HepG2 (cell line): Measurements from ENCODE around the gene WIPF2. TPM values are rescaled to one million over a fixed set of nuclear protein-coding genes. Genes with fewer than 3 reads are reported as not detected.

Experiments
- ARNTL ChIP-seq: sonication (generic); formaldehyde crosslinking; IDR thresholded peaks from 2 replicates; pipeline ENCODE4 v1.4.0; 2020; ENCODE audit warnings: mild to moderate bottlenecking, missing genetic modification reagents
- BCL6 ChIP-seq: IDR thresholded peaks from 2 replicates; pipeline ENCODE4 v1.6.1; 2016; ENCODE audit warnings: missing genetic modification reagents, missing compliant biosample characterization
- CREM ChIP-seq, 2 experiments: sonication (generic) in 1 of 2; formaldehyde crosslinking in 1 of 2; IDR thresholded peaks; 2 replicates each; pipeline versions ENCODE4 v1.4.0 to v1.6.1; 2016 to 2020; ENCODE audit warnings: antibody characterized with exemption in 1 of 2, mild to moderate bottlenecking in 1 of 2, missing genetic modification reagents in 1 of 2
- DMAP1 ChIP-seq: IDR thresholded peaks from 2 replicates; pipeline ENCODE4 v1.6.1; 2016
- GPN1 ChIP-seq: sonication (generic); formaldehyde crosslinking; IDR thresholded peaks from 2 replicates; pipeline ENCODE4 v1.5.1; 2020; ENCODE audit warnings: missing genetic modification reagents, borderline replicate concordance
- HOXA3 ChIP-seq: sonication (generic); formaldehyde crosslinking; IDR thresholded peaks from 2 replicates; pipeline ENCODE4 v1.5.0; 2020; ENCODE audit warnings: missing genetic modification reagents
- KDM2A ChIP-seq: sonication (generic); formaldehyde crosslinking; IDR thresholded peaks from 2 replicates; pipeline ENCODE4 v1.4.0; 2020; ENCODE audit warnings: low read depth, missing genetic modification reagents, borderline replicate concordance
- NRL ChIP-seq: sonication (generic); formaldehyde crosslinking; IDR thresholded peaks from 2 replicates; pipeline ENCODE4 v1.5.0; 2020; ENCODE audit warnings: missing genetic modification reagents, mild to moderate bottlenecking, moderate library complexity, borderline replicate concordance
- PRPF4 ChIP-seq: fragments of 200-400 bp; formaldehyde crosslinking; IDR thresholded peaks from 2 replicates; pipeline ENCODE4 v1.6.1; 2016; ENCODE audit warnings: low read length, low read depth; ENCODE audit not compliant: poor library complexity, severe bottlenecking
- RAD21 ChIP-seq: fragments of 450-650 bp; formaldehyde crosslinking; IDR thresholded peaks from 2 replicates; pipeline ENCODE4 v1.5.0; 2020; ENCODE audit warnings: mild to moderate bottlenecking
- RBAK ChIP-seq: sonication (generic); formaldehyde crosslinking; IDR thresholded peaks from 2 replicates; pipeline ENCODE4 v1.5.1; 2020; ENCODE audit warnings: mild to moderate bottlenecking, missing genetic modification reagents
- SMARCE1 ChIP-seq: fragments of 450-650 bp; IDR thresholded peaks from 2 replicates; pipeline ENCODE4 v1.6.1; 2017; ENCODE audit warnings: borderline replicate concordance
- SMC3 ChIP-seq: IDR thresholded peaks from 2 replicates; pipeline ENCODE4 v1.6.1; 2011; ENCODE audit warnings: low read length, improper control_type of control experiment
- ZBTB42 ChIP-seq: sonication (generic); formaldehyde crosslinking; IDR thresholded peaks from 2 replicates; pipeline ENCODE4 v1.5.0; 2020; ENCODE audit warnings: mild to moderate bottlenecking, missing genetic modification reagents
- ZBTB7A ChIP-seq: sonication (generic); formaldehyde crosslinking; IDR thresholded peaks from 2 replicates; pipeline ENCODE4 v1.8.0; 2022; ENCODE audit warnings: mild to moderate bottlenecking, missing genetic modification reagents
- ZFP37 ChIP-seq: sonication (generic); formaldehyde crosslinking; IDR thresholded peaks from 2 replicates; pipeline ENCODE4 v1.4.0; 2020; ENCODE audit warnings: missing genetic modification reagents, borderline replicate concordance
- ZFP41 ChIP-seq: sonication (generic); formaldehyde crosslinking; IDR thresholded peaks from 2 replicates; pipeline ENCODE4 v1.4.0; 2020; ENCODE audit warnings: mild to moderate bottlenecking, missing genetic modification reagents, borderline replicate concordance
- ZFY ChIP-seq: sonication (generic); formaldehyde crosslinking; IDR thresholded peaks from 2 replicates; pipeline ENCODE4 v1.4.0; 2020; ENCODE audit warnings: missing genetic modification reagents
- ZNF143 ChIP-seq: sonication (generic); formaldehyde crosslinking; IDR thresholded peaks from 2 replicates; pipeline ENCODE4 v1.4.0; 2020; ENCODE audit warnings: missing genetic modification reagents
- ZNF224 ChIP-seq: sonication (generic); formaldehyde crosslinking; IDR thresholded peaks from 2 replicates; pipeline ENCODE4 v1.5.0; 2020; ENCODE audit warnings: mild to moderate bottlenecking, missing genetic modification reagents
- ZNF260 ChIP-seq: sonication (generic); formaldehyde crosslinking; IDR thresholded peaks from 2 replicates; pipeline ENCODE4 v1.4.0; 2020; ENCODE audit warnings: missing genetic modification reagents, low read depth, mild to moderate bottlenecking, borderline replicate concordance
- ZNF30 ChIP-seq: sonication (generic); formaldehyde crosslinking; IDR thresholded peaks from 2 replicates; pipeline ENCODE4 v1.5.0; 2020; ENCODE audit warnings: mild to moderate bottlenecking, missing genetic modification reagents
- ZNF746 ChIP-seq: sonication (generic); formaldehyde crosslinking; IDR thresholded peaks from 2 replicates; pipeline ENCODE4 v1.8.0; 2022; ENCODE audit warnings: mild to moderate bottlenecking, missing genetic modification reagents
- ZNF792 ChIP-seq: IDR thresholded peaks from 2 replicates; pipeline ENCODE4 v1.6.1; 2016
- ZNF841 ChIP-seq: sonication (generic); formaldehyde crosslinking; IDR thresholded peaks from 2 replicates; pipeline ENCODE4 v1.8.1; 2023; ENCODE audit warnings: missing genetic modification reagents, borderline replicate concordance
- polyA plus RNA-seq, 8 experiments: library from polyadenylated mRNA; depleted of rRNA in 3 of 8; stranded (reverse) in 7 of 8; unstranded in 1 of 8; fragments of >200 nt; fragmentation: Illumina TruSeq in 4 of 8; extraction: Trizol in 4 of 8; gene quantifications; 2 replicates each; pipeline versions ENCODE4 v1.2.1 to v1.2.3, GENCODE V29; 2011 to 2016; ENCODE audit warnings: low read depth in 4 of 8, missing spikeins in 1 of 8, mixed read lengths in 1 of 8; ENCODE audit not compliant: insufficient read depth in 1 of 8
- total RNA-seq, 5 experiments: library from RNA; depleted of rRNA; stranded (reverse); fragments of >200 nt; fragmentation: Illumina TruSeq; extraction: Trizol; gene quantifications; 2 replicates each; pipeline ENCODE4 v1.2.3, GENCODE V29; 2016; ENCODE audit warnings: low read depth in 1 of 5
- TF ChIP-seq, protein P1 (sequence below): IDR thresholded peaks from 2 replicates; pipeline ENCODE4 v1.6.1; 2016; ENCODE audit warnings: low read depth
- TF ChIP-seq, protein P2 (sequence below): sonication (generic); formaldehyde crosslinking; IDR thresholded peaks from 2 replicates; pipeline ENCODE4 v1.5.0; 2020; ENCODE audit warnings: missing genetic modification reagents
- TF ChIP-seq, protein P3 (sequence below): sonication (generic); formaldehyde crosslinking; conservative IDR thresholded peaks from 2 replicates; pipeline ENCODE4 v1.4.0; 2020; ENCODE audit warnings: missing genetic modification reagents

WIPF2 gene
- total and polyA plus RNA-seq, 2 of the 13 experiments (the other 11 are each of a cell fraction or from before 2014, with no cell fraction given), result 7.2 to 10.8 TPM

DNA sequence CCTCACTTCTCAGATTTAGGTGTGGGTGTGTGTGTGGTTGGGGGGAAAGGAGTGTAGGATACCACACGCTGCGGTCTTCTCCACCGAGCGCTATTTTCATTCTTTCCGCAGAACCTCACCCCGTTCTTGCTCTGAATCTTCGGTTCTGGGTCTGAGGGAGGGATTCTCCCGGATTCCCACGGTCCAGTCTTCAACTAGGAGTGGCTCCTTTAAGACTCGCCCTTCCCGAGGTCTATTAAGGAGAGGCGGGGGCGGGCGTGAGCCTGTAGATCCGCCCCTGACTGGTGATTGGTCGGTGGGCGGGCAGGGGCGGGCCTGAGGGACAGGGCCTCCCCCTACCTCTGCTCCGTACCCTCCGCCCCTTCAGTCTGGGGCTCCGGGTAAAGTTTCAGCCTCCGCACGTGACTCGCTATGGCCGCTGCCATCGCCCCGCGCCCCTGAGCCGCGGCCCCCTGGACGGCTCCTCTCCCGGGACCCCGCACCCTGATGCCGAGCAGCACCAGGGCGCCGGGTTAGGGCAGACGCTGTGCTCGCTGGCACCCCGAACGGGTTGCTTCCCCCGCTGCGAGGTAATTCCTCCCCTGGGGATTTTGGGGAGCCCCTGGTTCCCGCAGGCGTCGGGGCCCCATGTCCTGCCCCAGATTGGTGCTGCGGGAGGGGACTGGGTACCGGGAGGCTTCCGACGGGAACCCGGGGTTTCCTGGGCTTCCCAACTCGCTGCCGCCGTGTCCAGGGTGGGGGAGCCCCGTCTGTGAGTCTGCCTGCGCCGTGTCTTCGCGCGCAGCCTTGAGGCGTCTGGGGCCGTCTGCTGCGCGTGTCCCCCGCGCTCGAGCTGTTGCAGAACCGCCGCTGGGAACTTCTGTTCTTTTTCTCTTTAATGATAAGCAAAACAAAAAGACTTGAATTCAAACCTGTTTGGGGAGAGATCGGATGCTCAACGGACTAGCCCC, 99.1 kb downstream of the WIPF2 start (continued):
- TF ChIP-seq, protein P1, sequence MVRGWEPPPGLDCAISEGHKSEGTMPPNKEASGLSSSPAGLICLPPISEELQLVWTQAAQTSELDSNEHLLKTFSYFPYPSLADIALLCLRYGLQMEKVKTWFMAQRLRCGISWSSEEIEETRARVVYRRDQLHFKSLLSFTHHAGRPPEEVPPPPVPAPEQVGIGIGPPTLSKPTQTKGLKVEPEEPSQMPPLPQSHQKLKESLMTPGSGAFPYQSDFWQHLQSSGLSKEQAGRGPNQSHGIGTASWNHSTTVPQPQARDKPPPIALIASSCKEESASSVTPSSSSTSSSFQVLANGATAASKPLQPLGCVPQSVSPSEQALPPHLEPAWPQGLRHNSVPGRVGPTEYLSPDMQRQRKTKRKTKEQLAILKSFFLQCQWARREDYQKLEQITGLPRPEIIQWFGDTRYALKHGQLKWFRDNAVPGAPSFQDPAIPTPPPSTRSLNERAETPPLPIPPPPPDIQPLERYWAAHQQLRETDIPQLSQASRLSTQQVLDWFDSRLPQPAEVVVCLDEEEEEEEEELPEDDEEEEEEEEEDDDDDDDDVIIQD (CRISPR knock-in tag), result no peak
- TF ChIP-seq PRPF4 (no peak), RBAK (CRISPR knock-in tag) (no peak), DMAP1 (peak; percentile 80), ZFP41 (CRISPR knock-in tag) (no peak), ZFP37 (CRISPR knock-in tag) (no peak), ZBTB7A (CRISPR knock-in tag) (no peak; the same call in 1 of the 2 replicates), ARNTL (peak; percentile 96), ZNF224 (CRISPR knock-in tag) (peak; percentile 62; the same call in 1 of the 2 replicates), ZNF260 (CRISPR knock-in tag) (no peak), ZNF792 (0 out of 2 replicates have a peak, but pooled peaks have one; percentile 44), KDM2A (CRISPR knock-in tag) (peak; percentile 93), ZNF841 (no peak), ZNF746 (peak; percentile 80; the same call in 1 of the 2 replicates), NRL (peak; percentile 79), SMC3 (no peak), BCL6 (CRISPR knock-in tag) (peak; percentile 69), ZFY (CRISPR knock-in tag) (peak; percentile 58; the same call in 1 of the 2 replicates), ZNF30 (CRISPR knock-in tag) (no peak), HOXA3 (peak; percentile 86), RAD21 (no peak), GPN1 (CRISPR knock-in tag) (no peak), CREM (IDR thresholded peaks at IDR 0.05) (no peak), CREM (CRISPR knock-in tag; IDR thresholded peaks at IDR 0.05) (no peak), ZBTB42 (CRISPR knock-in tag) (peak; percentile 84; the same call in 1 of the 2 replicates), SMARCE1 (no peak), ZNF143 (CRISPR knock-in tag) (no peak)
- TF ChIP-seq, protein P2, sequence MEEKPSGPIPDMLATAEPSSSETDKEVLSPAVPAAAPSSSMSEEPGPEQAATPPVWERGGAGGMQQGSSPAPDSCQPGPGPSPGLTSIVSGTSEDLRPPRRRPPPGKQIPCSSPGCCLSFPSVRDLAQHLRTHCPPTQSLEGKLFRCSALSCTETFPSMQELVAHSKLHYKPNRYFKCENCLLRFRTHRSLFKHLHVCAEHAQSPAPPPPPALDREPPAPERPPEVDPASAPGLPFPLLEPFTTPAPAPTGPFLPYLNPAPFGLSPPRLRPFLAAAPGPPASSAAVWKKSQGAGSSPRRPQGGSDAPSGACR (CRISPR knock-in tag), result peak; percentile 44; the same call in 1 of the 2 replicates
- TF ChIP-seq, protein P3, sequence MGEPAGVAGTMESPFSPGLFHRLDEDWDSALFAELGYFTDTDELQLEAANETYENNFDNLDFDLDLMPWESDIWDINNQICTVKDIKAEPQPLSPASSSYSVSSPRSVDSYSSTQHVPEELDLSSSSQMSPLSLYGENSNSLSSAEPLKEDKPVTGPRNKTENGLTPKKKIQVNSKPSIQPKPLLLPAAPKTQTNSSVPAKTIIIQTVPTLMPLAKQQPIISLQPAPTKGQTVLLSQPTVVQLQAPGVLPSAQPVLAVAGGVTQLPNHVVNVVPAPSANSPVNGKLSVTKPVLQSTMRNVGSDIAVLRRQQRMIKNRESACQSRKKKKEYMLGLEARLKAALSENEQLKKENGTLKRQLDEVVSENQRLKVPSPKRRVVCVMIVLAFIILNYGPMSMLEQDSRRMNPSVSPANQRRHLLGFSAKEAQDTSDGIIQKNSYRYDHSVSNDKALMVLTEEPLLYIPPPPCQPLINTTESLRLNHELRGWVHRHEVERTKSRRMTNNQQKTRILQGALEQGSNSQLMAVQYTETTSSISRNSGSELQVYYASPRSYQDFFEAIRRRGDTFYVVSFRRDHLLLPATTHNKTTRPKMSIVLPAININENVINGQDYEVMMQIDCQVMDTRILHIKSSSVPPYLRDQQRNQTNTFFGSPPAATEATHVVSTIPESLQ (CRISPR knock-in tag), result 0 out of 2 replicates have a peak, but pooled peaks have one; percentile 85
